Measurements from ENCODE around the gene MACROD2. TPM values are rescaled to one million over a fixed set of nuclear protein-coding genes. Genes with fewer than 3 reads are reported as not detected.

Gene MACROD2
- polyA plus RNA-seq, 1 donor: 5.4 TPM

DNA sequence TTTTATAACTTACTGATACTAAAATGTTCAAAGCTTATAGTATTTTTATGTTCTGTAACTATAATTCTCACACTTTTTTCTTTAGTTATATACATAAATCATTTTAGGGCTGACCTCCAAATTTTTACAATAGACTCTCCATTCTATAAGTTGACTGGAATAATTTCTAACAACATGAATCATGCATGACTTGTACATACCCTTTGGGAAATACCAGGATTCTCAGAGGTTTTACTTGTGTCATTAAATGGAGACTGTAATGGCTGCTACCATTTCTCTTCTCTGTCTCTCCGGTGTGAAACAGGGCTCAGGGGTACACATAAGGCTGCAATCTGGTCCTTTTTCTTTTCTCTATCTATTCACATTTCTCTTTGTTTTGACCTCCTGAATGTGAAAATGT, 564.3 kb downstream of the MACROD2 start:
- no peaks in the 10 kb centered on the region for H3K9me3 ChIP-seq (ENCODE audit: control insufficient read depth, low read depth, low read length)
- H3K4me3 ChIP-seq (ENCODE audit: low read length): no peak overlapping the region
- no peaks in the 10 kb centered on the region for H3K36me3 ChIP-seq (ENCODE audit: control insufficient read depth, insufficient read depth, low read length)
- no peak for DNase-seq
- WGBS (ENCODE audit: insufficient coverage, low lambda C conversion rate): 67% methylated on average over 1 of the region's 1 CpG
- peaks cover 7% of the 10 kb centered on the region for H3K4me1 ChIP-seq (ENCODE audit: control insufficient read depth, insufficient read depth, low read length)
- H3K27ac ChIP-seq (ENCODE audit: low read length): no peak overlapping the region
- no peaks in the 10 kb centered on the region for H3K27me3 ChIP-seq (ENCODE audit: control insufficient read depth, insufficient read depth, low read length)

DNA sequence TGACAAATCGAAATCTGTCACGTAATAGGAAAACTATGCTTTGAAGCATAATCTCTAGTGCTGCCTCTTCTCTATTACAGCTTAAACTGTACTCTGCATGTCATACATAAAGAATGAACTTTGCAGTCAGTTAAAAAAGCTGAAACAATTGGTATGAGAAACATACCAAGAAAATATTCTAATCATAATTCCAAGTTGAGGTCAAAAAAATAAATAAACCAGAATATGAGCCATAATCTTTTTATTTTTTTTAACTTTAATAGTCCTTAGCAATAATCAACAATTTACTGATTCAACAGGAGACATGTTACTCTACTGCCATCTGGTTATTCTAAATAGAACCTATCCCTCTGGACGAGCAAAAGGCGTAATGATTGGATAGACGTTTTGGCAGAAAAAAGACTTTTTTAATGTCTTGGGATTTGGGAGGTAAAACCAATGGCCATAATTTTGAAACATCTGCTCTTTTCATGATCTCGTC, 566.5 kb downstream of the MACROD2 start:
- no peaks in the 10 kb centered on the region for H3K27me3 ChIP-seq (ENCODE audit: control insufficient read depth, insufficient read depth, low read length)
- H3K36me3 ChIP-seq (ENCODE audit: control insufficient read depth, insufficient read depth, low read length): no peaks in the 10 kb centered on the region

DNA sequence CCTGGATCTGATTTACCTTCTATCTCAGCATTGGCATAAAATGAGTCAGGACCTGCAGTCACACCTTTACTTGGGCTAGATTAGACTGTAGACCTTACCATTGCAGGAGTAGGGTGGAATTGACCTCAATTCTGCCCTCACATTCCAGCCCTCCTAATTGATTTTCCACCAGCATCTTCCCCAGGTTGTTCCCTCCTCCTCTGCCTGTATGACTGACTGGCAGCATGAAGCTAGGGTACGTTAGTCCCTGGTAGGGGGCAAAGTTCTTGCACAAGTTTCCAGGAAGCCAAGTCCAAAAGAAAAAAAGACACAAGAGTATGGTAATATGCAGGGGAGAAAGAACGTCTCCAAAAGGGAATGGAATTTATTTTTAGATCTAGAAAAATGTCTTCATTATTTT, 567.7 kb downstream of the MACROD2 start:
- DNase-seq: peak; percentile 48 to 69
- peaks cover 7% of the 10 kb centered on the region for H3K4me1 ChIP-seq (ENCODE audit: control insufficient read depth, insufficient read depth, low read length)
- WGBS (ENCODE audit: insufficient coverage, low lambda C conversion rate): no CpG with 5 or more reads among the region's 2 CpGs
- H3K27me3 ChIP-seq (ENCODE audit: control insufficient read depth, insufficient read depth, low read length): no peaks in the 10 kb centered on the region
- H3K27ac ChIP-seq (ENCODE audit: low read length): no peak overlapping the region
- H3K9me3 ChIP-seq (ENCODE audit: control insufficient read depth, low read depth, low read length): no peaks in the 10 kb centered on the region
- no peaks in the 10 kb centered on the region for H3K36me3 ChIP-seq (ENCODE audit: control insufficient read depth, insufficient read depth, low read length)
- H3K4me3 ChIP-seq (ENCODE audit: low read length): no peak overlapping the region

More for the DNA sequence above, 566.5 kb downstream of the MACROD2 start:
- no peak overlapping the region for H3K27ac ChIP-seq (ENCODE audit: low read length)
- 83% methylated on average over 1 of the region's 6 CpGs for WGBS (ENCODE audit: insufficient coverage, low lambda C conversion rate)
- peaks cover 7% of the 10 kb centered on the region for H3K4me1 ChIP-seq (ENCODE audit: control insufficient read depth, insufficient read depth, low read length)
- no peak overlapping the region for H3K4me3 ChIP-seq (ENCODE audit: low read length)
- DNase-seq: no peak
- H3K9me3 ChIP-seq (ENCODE audit: control insufficient read depth, low read depth, low read length): no peaks in the 10 kb centered on the region

DNA sequence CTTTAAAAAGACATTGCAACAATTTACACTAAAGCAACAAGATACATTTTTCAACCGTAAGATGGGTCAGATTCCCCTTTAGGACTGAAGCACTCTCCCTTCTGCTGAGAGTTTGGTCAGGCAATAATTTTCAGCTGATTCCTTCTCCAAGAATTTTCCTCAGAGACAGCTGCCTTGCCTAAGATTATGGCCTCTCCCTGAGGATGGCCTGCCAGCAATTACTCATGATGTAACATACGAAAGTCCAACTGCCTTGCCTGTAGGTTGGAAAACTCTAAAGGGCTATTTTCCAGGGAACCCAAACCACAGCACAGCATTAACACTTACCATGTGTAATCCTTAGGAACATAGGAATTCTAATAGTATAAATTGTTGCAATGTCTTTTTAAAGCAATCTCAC, 571.2 kb downstream of the MACROD2 start:
- H3K4me3 ChIP-seq (ENCODE audit: low read length): no peak overlapping the region
- H3K27me3 ChIP-seq (ENCODE audit: control insufficient read depth, insufficient read depth, low read length): no peaks in the 10 kb centered on the region
- H3K4me1 ChIP-seq (ENCODE audit: control insufficient read depth, insufficient read depth, low read length): peaks cover 7% of the 10 kb centered on the region
- WGBS (ENCODE audit: insufficient coverage, low lambda C conversion rate): no CpG with 5 or more reads among the region's 2 CpGs
- H3K36me3 ChIP-seq (ENCODE audit: control insufficient read depth, insufficient read depth, low read length): no peaks in the 10 kb centered on the region
- peak overlapping the region; percentile 37 for H3K27ac ChIP-seq (ENCODE audit: low read length)
- DNase-seq: peak; percentile 67 to 70
- no peaks in the 10 kb centered on the region for H3K9me3 ChIP-seq (ENCODE audit: control insufficient read depth, low read depth, low read length)

DNA sequence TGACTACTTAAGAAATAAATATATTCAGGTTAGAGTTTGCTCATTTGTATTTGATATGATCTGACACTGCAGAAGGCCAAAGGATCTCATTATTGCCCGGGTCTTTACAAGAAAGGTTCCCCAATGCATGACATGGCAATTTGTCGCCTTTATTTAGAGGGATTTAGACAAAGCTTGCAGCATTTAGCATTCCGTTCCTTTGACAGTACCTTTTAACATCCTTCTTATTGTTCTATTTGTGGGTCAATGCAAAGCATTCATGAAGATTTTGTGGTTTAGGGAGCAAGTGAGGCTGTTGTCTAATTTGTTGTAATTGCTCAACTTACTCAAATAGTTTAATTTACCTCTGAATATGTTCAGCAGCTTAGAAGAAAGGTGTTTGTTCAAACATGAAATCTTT, 572.9 kb downstream of the MACROD2 start:
- H3K36me3 ChIP-seq (ENCODE audit: control insufficient read depth, insufficient read depth, low read length): no peaks in the 10 kb centered on the region
- no peak for DNase-seq
- H3K4me3 ChIP-seq (ENCODE audit: low read length): no peak overlapping the region
- no peaks in the 10 kb centered on the region for H3K27me3 ChIP-seq (ENCODE audit: control insufficient read depth, insufficient read depth, low read length)
- no peaks in the 10 kb centered on the region for H3K9me3 ChIP-seq (ENCODE audit: control insufficient read depth, low read depth, low read length)
- no peak overlapping the region for H3K27ac ChIP-seq (ENCODE audit: low read length)
- WGBS (ENCODE audit: insufficient coverage, low lambda C conversion rate): no CpG with 5 or more reads among the region's 3 CpGs
- H3K4me1 ChIP-seq (ENCODE audit: control insufficient read depth, insufficient read depth, low read length): no peaks in the 10 kb centered on the region

DNA sequence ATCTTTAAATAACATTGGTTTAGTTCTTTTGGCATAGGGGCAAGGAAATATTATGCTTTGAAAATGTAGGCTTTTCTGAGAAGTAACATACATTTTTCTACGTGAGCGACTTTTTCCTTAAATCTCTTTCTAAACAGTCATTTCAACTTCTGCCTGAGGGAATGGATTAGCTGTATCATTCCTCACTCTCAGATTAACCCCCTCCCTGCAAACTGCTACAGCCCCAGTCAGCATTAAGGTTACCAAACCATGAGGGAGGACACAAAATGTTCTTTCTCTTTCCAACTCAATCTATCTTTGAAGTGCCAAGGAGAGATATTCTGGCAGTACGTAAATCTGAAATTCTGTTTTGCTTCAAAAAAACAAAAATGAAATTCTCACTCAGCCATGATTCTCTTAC, 573.4 kb downstream of the MACROD2 start:
- Histone ChIP-seq H3K9me3 (ENCODE audit: control insufficient read depth, low read depth, low read length) (no peaks in the 10 kb centered on the region), H3K4me3 (ENCODE audit: low read length) (no peak overlapping the region), H3K27ac (ENCODE audit: low read length) (no peak overlapping the region), H3K27me3 (ENCODE audit: control insufficient read depth, insufficient read depth, low read length) (no peaks in the 10 kb centered on the region), H3K36me3 (ENCODE audit: control insufficient read depth, insufficient read depth, low read length) (no peaks in the 10 kb centered on the region), H3K4me1 (ENCODE audit: control insufficient read depth, insufficient read depth, low read length) (no peaks in the 10 kb centered on the region)
- 89% methylated on average over 2 of the region's 3 CpGs for WGBS (ENCODE audit: insufficient coverage, low lambda C conversion rate)
- DNase-seq: no peak

DNA sequence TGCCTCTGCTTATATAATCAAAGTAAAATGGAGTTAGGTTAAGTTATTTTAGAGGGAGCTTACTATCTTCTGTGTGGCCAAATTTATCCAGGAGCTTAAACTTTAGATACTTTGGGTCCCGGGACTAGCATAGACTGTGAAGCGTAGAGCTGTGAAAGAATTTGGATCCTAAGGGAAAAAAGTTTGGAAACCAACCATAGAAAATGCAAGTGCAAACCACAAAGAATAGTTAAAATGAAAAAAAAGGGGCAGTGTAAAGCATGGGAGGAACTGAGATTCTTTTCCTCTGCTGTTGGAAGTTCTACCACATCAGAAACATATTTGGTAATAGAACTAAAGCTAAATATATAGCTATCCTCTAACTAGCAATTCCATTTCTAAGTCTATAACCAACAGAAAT, 574.3 kb downstream of the MACROD2 start:
- no peak overlapping the region for H3K27ac ChIP-seq (ENCODE audit: low read length)
- no peaks in the 10 kb centered on the region for H3K36me3 ChIP-seq (ENCODE audit: control insufficient read depth, insufficient read depth, low read length)
- no peak for DNase-seq
- no peaks in the 10 kb centered on the region for H3K4me1 ChIP-seq (ENCODE audit: control insufficient read depth, insufficient read depth, low read length)
- 40% methylated on average over 1 of the region's 2 CpGs for WGBS (ENCODE audit: insufficient coverage, low lambda C conversion rate)
- no peaks in the 10 kb centered on the region for H3K9me3 ChIP-seq (ENCODE audit: control insufficient read depth, low read depth, low read length)
- H3K4me3 ChIP-seq (ENCODE audit: low read length): no peak overlapping the region
- H3K27me3 ChIP-seq (ENCODE audit: control insufficient read depth, insufficient read depth, low read length): no peaks in the 10 kb centered on the region

DNA sequence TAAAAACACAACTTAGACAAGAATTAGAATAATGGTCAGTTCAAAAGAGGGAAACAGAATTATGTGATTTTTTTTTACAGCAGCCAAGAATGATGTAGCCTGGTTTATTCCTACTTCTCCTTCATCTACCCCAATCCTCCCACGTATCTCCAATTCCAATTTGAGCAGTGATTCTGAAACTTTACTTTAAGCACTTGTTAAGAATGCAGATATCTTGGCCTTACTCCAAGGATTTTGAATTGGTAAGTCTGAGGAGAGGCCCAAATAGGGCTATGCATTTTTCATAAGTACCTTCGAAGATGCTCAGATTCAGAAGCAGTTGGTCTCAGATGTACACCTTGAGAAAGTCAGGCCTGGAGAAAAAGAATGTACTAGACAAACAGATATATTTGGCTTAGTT, 575.5 kb downstream of the MACROD2 start:
- WGBS (ENCODE audit: insufficient coverage, low lambda C conversion rate): 80% methylated on average over 1 of the region's 2 CpGs
- no peaks in the 10 kb centered on the region for H3K27me3 ChIP-seq (ENCODE audit: control insufficient read depth, insufficient read depth, low read length)
- H3K36me3 ChIP-seq (ENCODE audit: control insufficient read depth, insufficient read depth, low read length): no peaks in the 10 kb centered on the region
- H3K4me3 ChIP-seq (ENCODE audit: low read length): no peak overlapping the region
- H3K9me3 ChIP-seq (ENCODE audit: control insufficient read depth, low read depth, low read length): no peaks in the 10 kb centered on the region
- H3K27ac ChIP-seq (ENCODE audit: low read length): no peak overlapping the region
- no peaks in the 10 kb centered on the region for H3K4me1 ChIP-seq (ENCODE audit: control insufficient read depth, insufficient read depth, low read length)
- DNase-seq: no peak

DNA sequence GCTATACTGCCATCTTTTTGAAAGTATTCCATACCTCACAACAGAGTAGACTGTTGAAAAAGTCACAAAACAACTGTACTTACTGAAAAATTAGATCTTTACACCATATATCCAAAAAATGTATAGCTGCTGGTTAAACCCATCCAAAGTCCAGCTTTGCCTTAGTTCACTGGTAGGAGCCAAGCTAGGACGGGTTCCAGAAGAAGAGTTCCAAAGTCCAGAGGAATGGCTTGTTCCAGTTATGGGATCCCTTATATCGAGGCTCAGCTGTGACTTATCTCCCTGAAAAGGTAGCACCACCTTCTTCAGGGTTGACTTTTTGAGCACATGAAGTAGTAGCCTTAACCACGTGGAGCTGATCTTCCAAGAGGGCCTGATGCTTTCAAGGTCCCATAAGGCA, 578.4 kb downstream of the MACROD2 start:
- Histone ChIP-seq H3K4me3 (ENCODE audit: low read length) (no peak overlapping the region), H3K36me3 (ENCODE audit: control insufficient read depth, insufficient read depth, low read length) (no peaks in the 10 kb centered on the region), H3K9me3 (ENCODE audit: control insufficient read depth, low read depth, low read length) (no peaks in the 10 kb centered on the region), H3K27me3 (ENCODE audit: control insufficient read depth, insufficient read depth, low read length) (no peaks in the 10 kb centered on the region), H3K27ac (ENCODE audit: low read length) (no peak overlapping the region), H3K4me1 (ENCODE audit: control insufficient read depth, insufficient read depth, low read length) (no peaks in the 10 kb centered on the region)
- WGBS (ENCODE audit: insufficient coverage, low lambda C conversion rate): no CpG with 5 or more reads among the region's 3 CpGs
- no peak for DNase-seq

DNA sequence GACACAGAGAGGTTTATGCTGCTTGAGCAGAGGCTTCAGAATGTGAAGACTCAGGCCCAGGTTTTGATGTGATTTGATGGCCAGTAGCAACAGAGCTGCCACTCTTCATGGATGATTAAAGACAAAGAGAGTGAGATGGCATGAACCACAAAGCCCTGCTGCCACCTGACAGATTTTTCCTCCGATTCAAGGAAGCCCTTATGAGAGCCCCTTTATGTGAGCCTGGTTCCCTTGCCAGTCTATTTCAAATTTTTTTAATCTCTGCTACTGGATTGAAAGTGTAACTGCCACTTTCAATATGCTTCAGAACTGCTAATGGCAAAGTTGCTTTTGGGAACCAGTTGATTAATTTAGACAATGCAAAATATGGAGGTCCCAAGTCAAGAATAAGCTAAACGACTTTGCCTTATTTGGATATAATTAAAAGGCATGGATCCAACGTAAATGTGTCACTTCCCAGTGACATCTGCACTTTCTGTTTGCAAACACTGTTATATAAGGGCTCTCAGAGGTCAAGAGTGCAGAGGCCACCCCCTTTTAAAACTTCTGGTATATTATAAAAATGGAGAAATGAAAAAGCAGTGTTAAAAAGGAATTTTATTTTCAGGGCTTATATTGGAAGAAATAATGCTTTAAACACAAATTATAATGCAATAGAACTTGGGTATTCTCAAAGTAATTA, 581.0 kb downstream of the MACROD2 start:
- Histone ChIP-seq H3K27me3 (ENCODE audit: control insufficient read depth, insufficient read depth, low read length) (no peaks in the 10 kb centered on the region), H3K9me3 (ENCODE audit: control insufficient read depth, low read depth, low read length) (no peaks in the 10 kb centered on the region), H3K4me3 (ENCODE audit: low read length) (no peak overlapping the region), H3K36me3 (ENCODE audit: control insufficient read depth, insufficient read depth, low read length) (no peaks in the 10 kb centered on the region), H3K27ac (ENCODE audit: low read length) (no peak overlapping the region), H3K4me1 (ENCODE audit: control insufficient read depth, insufficient read depth, low read length) (no peaks in the 10 kb centered on the region)
- no CpG with 5 or more reads among the region's 3 CpGs for WGBS (ENCODE audit: insufficient coverage, low lambda C conversion rate)
- DNase-seq: peak in 1 of 2 donors; percentile 11
